Prostate gland (tissue), 2 donors: Measurements from ENCODE around the gene CATSPERZ. TPM values are rescaled to one million over a fixed set of nuclear protein-coding genes. Genes with fewer than 3 reads are reported as not detected.
A peak's percentile ranks its signal among the peaks of the same experiment; 100 is the strongest.

Source experiments
- DNase-seq: peaks from one replicate; pipeline ENCODE4 v3.0.0-alpha.2; 2019; ENCODE audit warnings: low spot score
- H3K27ac ChIP-seq, 2 donors: fragments of 200-600 bp; sonication (generic); 2 replicates each; pipeline ENCODE4 v1.5.1; 2017 to 2019
- H3K27me3 ChIP-seq: fragments of 200-600 bp; sonication (generic); replicated peaks from 2 replicates; pipeline ENCODE4 v1.5.1; 2019; ENCODE audit not compliant: insufficient read depth
- H3K36me3 ChIP-seq, 2 donors: fragments of 200-600 bp; sonication (generic); 1 replicate in 1 of 2; 2 replicates in 1 of 2; pipeline versions ENCODE4 v1.5.1 to v1.8.1; 2017 to 2019
- H3K4me1 ChIP-seq: fragments of 200-600 bp; sonication (generic); replicated peaks from 2 replicates; pipeline ENCODE4 v1.5.1; 2019
- H3K4me3 ChIP-seq, 2 donors: fragments of 200-600 bp; sonication (generic); 2 replicates each; pipeline ENCODE4 v1.5.1; 2017 to 2019
- H3K9me3 ChIP-seq: fragments of 200-600 bp; sonication (generic); 2 replicates; pipeline ENCODE4 v1.5.1; 2017
- POLR2A ChIP-seq: fragments of 450-650 bp; IDR thresholded peaks from one replicate; pipeline ENCODE4 v1.6.1; 2016; ENCODE audit warnings: antibody characterized with exemption, mild to moderate bottlenecking
- POLR2AphosphoS5 ChIP-seq: sonication (generic); formaldehyde crosslinking; IDR thresholded peaks from one replicate; pipeline ENCODE4 v1.6.1; 2017; ENCODE audit warnings: antibody characterized with exemption
- WGBS: methylation state at CpG from one replicate; pipeline ENCODE4 v1.1.5; 2018; 5-methylcytosine and 5-hydroxymethylcytosine counted together
- intact Hi-C: fragments of 100-400 bp; cut with DNase I; formaldehyde crosslinking; loops from one replicate; pipeline ENCODE4 v1.14.2; 2022
- total RNA-seq, 2 donors: library from RNA; depleted of rRNA; stranded (reverse); fragments of >200 nt; gene quantifications; one replicate each; pipeline ENCODE4 v1.1.0, GENCODE V29; 2016
- TF ChIP-seq, protein P1 (sequence below), 4 experiments: fragments of 200-600 bp in 2 of 4; fragments of 450-650 bp in 2 of 4; sonication (generic) in 2 of 4; IDR thresholded peaks; 1 replicate in 3 of 4; 2 replicates in 1 of 4; pipeline ENCODE4 v1.5.1; 2016 to 2019; ENCODE audit warnings: antibody characterized with exemption in 4 of 4, mild to moderate bottlenecking in 2 of 4, moderate library complexity in 2 of 4

CATSPERZ gene
- total RNA-seq, 2 donors from 2014 or later, result 44.3 TPM; not detected in 1

GRCh38 chr11:64327375-64327774, 27.2 kb downstream of the CATSPERZ start:
- intact Hi-C loops, result no loop called here
- Histone ChIP-seq H3K36me3 (no peaks in the 10 kb centered on the region), H3K27me3 (no peaks in the 10 kb centered on the region), H3K9me3 (no peaks in the 10 kb centered on the region), H3K4me3 (no peak overlapping the region), H3K4me1 (peaks cover 2% of the 10 kb centered on the region), H3K27ac (no peak overlapping the region)
- no peak for DNase-seq
- 95% methylated on average over 2 of the region's 2 CpGs for WGBS
- TF ChIP-seq POLR2AphosphoS5 (no peak), POLR2A (no peak)
- TF ChIP-seq, protein P1, sequence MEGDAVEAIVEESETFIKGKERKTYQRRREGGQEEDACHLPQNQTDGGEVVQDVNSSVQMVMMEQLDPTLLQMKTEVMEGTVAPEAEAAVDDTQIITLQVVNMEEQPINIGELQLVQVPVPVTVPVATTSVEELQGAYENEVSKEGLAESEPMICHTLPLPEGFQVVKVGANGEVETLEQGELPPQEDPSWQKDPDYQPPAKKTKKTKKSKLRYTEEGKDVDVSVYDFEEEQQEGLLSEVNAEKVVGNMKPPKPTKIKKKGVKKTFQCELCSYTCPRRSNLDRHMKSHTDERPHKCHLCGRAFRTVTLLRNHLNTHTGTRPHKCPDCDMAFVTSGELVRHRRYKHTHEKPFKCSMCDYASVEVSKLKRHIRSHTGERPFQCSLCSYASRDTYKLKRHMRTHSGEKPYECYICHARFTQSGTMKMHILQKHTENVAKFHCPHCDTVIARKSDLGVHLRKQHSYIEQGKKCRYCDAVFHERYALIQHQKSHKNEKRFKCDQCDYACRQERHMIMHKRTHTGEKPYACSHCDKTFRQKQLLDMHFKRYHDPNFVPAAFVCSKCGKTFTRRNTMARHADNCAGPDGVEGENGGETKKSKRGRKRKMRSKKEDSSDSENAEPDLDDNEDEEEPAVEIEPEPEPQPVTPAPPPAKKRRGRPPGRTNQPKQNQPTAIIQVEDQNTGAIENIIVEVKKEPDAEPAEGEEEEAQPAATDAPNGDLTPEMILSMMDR (IDR thresholded peaks at IDR 0.05), result no peak

GRCh38 chr11:64327993-64328392, 27.8 kb downstream of the CATSPERZ start:
- DNase-seq, result no peak
- H3K27me3 ChIP-seq, result no peaks in the 10 kb centered on the region

GRCh38 chr11:64330888-64331287, 30.7 kb downstream of the CATSPERZ start:
- Histone ChIP-seq H3K27me3 (no peaks in the 10 kb centered on the region), H3K4me3 (no peak overlapping the region), H3K9me3 (no peaks in the 10 kb centered on the region), H3K4me1 (peaks cover 2% of the 10 kb centered on the region), H3K27ac (no peak overlapping the region), H3K36me3 (no peaks in the 10 kb centered on the region)
- intact Hi-C loops, result no loop called here
- WGBS, result 81% methylated on average over 11 of the region's 11 CpGs
- TF ChIP-seq POLR2A (no peak), POLR2AphosphoS5 (no peak)
- TF ChIP-seq, protein P1 (IDR thresholded peaks at IDR 0.05), result no peak
- DNase-seq, result no peak

More at GRCh38 chr11:64327993-64328392, 27.8 kb downstream of the CATSPERZ start:
- Histone ChIP-seq H3K27ac (no peak overlapping the region), H3K9me3 (no peaks in the 10 kb centered on the region), H3K4me3 (no peak overlapping the region), H3K4me1 (peaks cover 2% of the 10 kb centered on the region), H3K36me3 (no peaks in the 10 kb centered on the region)
- intact Hi-C loops, result no loop called here
- TF ChIP-seq, protein P1 (IDR thresholded peaks at IDR 0.05), result no peak
- TF ChIP-seq POLR2AphosphoS5 (no peak), POLR2A (no peak)
- 65% methylated on average over 3 of the region's 3 CpGs for WGBS

DNA sequence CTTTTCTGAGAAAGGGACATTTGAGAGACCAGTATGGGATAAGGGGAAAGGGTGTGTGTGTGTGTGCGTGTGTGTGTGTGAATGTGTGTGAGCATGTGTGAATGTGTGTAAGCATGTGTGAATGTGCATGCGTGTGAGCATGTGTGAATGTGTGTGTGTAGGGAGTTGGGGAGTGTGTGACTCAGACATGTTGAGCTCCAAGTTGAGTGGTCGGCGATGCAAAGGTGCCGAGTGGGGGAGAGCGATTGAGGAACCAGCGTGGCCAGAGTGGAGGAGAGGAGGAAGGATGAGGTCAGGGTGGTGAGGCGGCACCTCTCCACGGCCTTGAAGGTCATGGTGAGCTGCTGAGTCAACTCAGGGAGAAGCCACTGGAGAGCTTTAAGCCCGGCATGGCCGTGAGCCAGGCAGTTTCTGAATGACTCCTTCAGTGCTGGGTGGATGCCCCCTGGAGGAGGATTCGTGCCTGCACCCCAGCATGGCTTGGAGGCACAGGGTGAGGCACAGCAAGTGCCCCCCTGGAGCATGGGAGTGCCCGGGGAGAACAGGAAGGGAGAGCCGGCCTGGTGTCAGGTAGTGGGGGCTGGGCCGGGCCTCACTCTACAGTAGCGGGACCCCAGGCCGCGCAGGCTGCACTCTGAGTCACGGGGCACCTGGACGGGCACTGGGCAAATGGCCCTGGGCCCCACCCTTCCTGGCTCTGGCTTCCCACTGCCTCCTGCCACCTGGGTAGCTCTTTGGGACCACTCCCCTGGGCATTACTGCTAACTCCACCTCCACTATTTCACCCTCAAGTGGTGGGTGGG, 31.6 kb downstream of the CATSPERZ start:
- DNase-seq, result peak; percentile 58
- TF ChIP-seq POLR2A (no peak), POLR2AphosphoS5 (peak; percentile 14)
- TF ChIP-seq, protein P1 (IDR thresholded peaks at IDR 0.05), result peak in 2 of 4 experiments; percentile 44 to 75
- intact Hi-C loops, result no loop called here
- Histone ChIP-seq H3K27ac (no peak overlapping the region), H3K4me3 (no peak overlapping the region), H3K27me3 (no peaks in the 10 kb centered on the region), H3K4me1 (peaks cover 2% of the 10 kb centered on the region), H3K9me3 (no peaks in the 10 kb centered on the region), H3K36me3 (no peaks in the 10 kb centered on the region)
- WGBS, result 44% methylated on average over 17 of the region's 20 CpGs

GRCh38 chr11:64333556-64333955, 33.4 kb downstream of the CATSPERZ start:
- no peaks in the 10 kb centered on the region for H3K9me3 ChIP-seq
- no peak for DNase-seq
- 92% methylated on average over 8 of the region's 8 CpGs for WGBS
- no peaks in the 10 kb centered on the region for H3K27me3 ChIP-seq
- H3K4me3 ChIP-seq, result no peak overlapping the region
- H3K27ac ChIP-seq, result no peak overlapping the region
- no peaks in the 10 kb centered on the region for H3K36me3 ChIP-seq
- TF ChIP-seq, protein P1 (IDR thresholded peaks at IDR 0.05), result no peak
- no peak for TF ChIP-seq POLR2A
- TF ChIP-seq POLR2AphosphoS5, result no peak
- H3K4me1 ChIP-seq, result peaks cover 2% of the 10 kb centered on the region
- intact Hi-C loops, result no loop called here
